Measurements from ENCODE around the gene HECW1.

- TF ChIP-seq FOXM1 (IDR thresholded peaks at IDR 0.05; ENCODE audit: borderline replicate concordance) (no peak), BHLHE40 (IDR thresholded peaks at IDR 0.05; ENCODE audit: borderline replicate concordance) (no peak), ELF4 (IDR thresholded peaks at IDR 0.05) (no peak), CTBP1 (IDR thresholded peaks at IDR 0.05; ENCODE audit: borderline replicate concordance) (no peak), SUZ12 (IDR thresholded peaks at IDR 0.05) (no peak), LEF1 (IDR thresholded peaks at IDR 0.05; ENCODE audit: borderline replicate concordance) (no peak), FOXA1 (IDR thresholded peaks at IDR 0.05) (no peak), TARDBP (IDR thresholded peaks at IDR 0.05) (no peak), NFRKB (IDR thresholded peaks at IDR 0.05) (no peak), SP1 (IDR thresholded peaks at IDR 0.05) (no peak), HDGF (IDR thresholded peaks at IDR 0.05; ENCODE audit: borderline replicate concordance) (no peak), PKNOX1 (IDR thresholded peaks at IDR 0.05) (no peak), L3MBTL2 (conservative IDR thresholded peaks at IDR 0.05) (no peak), FOXK2 (IDR thresholded peaks at IDR 0.05) (no peak)
Observed at GRCh38 chr7:43308913-43309705, 196.7 kb downstream of the HECW1 start.

Measured in HEK293T (cell line).